Neural cell (in vitro differentiated cells): ENCODE results near the gene DEFB132. TPM values are rescaled to one million over a fixed set of nuclear protein-coding genes. Genes with fewer than 3 reads are reported as not detected.

Experiments
- H2AFZ ChIP-seq: fragments of 200-600, 300-800 bp; sonication (generic), shearing (Covaris generic); 2 replicates; pipeline ENCODE4 v1.6.0; 2014; ENCODE audit warnings: low read depth, mild to moderate bottlenecking, antibody characterized with exemption, low read length, moderate library complexity
- H3F3A ChIP-seq: fragments of 200-600 bp; shearing (Covaris generic); 2 replicates; pipeline ENCODE4 v1.6.1; 2016; ENCODE audit warnings: mild to moderate bottlenecking, moderate library complexity, mixed read lengths, antibody characterized with exemption, low read length; ENCODE audit not compliant: insufficient read depth, poor library complexity, severe bottlenecking
- H3K27ac ChIP-seq: fragments of 200-600, 300-800 bp; sonication (generic), shearing (Covaris generic); 2 replicates; pipeline ENCODE4 v1.5.1; 2014; ENCODE audit warnings: mild to moderate bottlenecking, low read length, moderate library complexity
- H3K27me3 ChIP-seq: fragments of 300-800, 200-600 bp; sonication (generic), shearing (Covaris generic); 2 replicates; pipeline ENCODE4 v1.6.0; 2014; ENCODE audit warnings: mild to moderate bottlenecking, low read depth, low read length, moderate library complexity; ENCODE audit not compliant: insufficient read depth
- H3K36me3 ChIP-seq: fragments of 300-800, 200-600 bp; sonication (generic), shearing (Covaris generic); 2 replicates; pipeline ENCODE4 v1.5.1; 2014; ENCODE audit warnings: mild to moderate bottlenecking, antibody characterized with exemption, low read length, moderate library complexity; ENCODE audit not compliant: insufficient read depth
- H3K4me2 ChIP-seq: fragments of 300-800, 200-600 bp; sonication (generic), shearing (Covaris generic); 2 replicates; pipeline ENCODE4 v1.6.0; 2014; ENCODE audit warnings: mild to moderate bottlenecking, low read length
- H3K4me3 ChIP-seq: fragments of 300-800, 200-600 bp; sonication (generic), shearing (Covaris generic); 2 replicates; pipeline ENCODE4 v1.5.1; 2014; ENCODE audit warnings: mild to moderate bottlenecking, low read length, moderate library complexity
- H3K79me2 ChIP-seq: fragments of 200-600 bp; shearing (Covaris generic); replicated peaks from 2 replicates; pipeline ENCODE4 v1.6.0; 2014; ENCODE audit warnings: mild to moderate bottlenecking, low read length, moderate library complexity; ENCODE audit not compliant: insufficient read depth
- H3K9ac ChIP-seq: fragments of 300-800, 200-600 bp; sonication (generic), shearing (Covaris generic); 2 replicates; pipeline ENCODE4 v1.6.1; 2016; ENCODE audit warnings: mild to moderate bottlenecking, low read length, mixed read lengths
- H3K9me2 ChIP-seq: fragments of 200-600 bp; shearing (Covaris generic); 2 replicates; pipeline ENCODE4 v1.6.1; 2016; ENCODE audit warnings: mild to moderate bottlenecking, low read length, mixed read lengths; ENCODE audit not compliant: insufficient read depth
- H3K9me3 ChIP-seq: fragments of 200-600, 300-800 bp; sonication (generic), shearing (Covaris generic); 2 replicates; pipeline ENCODE4 v1.6.1; 2016; ENCODE audit warnings: mild to moderate bottlenecking, mixed run types, low read length, moderate library complexity, mixed read lengths
- H4K20me1 ChIP-seq: fragments of 200-600 bp; shearing (Covaris generic); 2 replicates; pipeline ENCODE4 v1.6.1; 2016; ENCODE audit warnings: mild to moderate bottlenecking, mixed run types; ENCODE audit not compliant: insufficient read depth
- CTCF ChIP-seq: fragments of 450-650 bp; IDR thresholded peaks from 2 replicates; pipeline ENCODE4 v1.5.1; 2014; ENCODE audit warnings: antibody characterized with exemption, mild to moderate bottlenecking, moderate library complexity; ENCODE audit not compliant: poor library complexity, severe bottlenecking
- EZH2 ChIP-seq: fragments of 200-600, 300-800 bp; shearing (Covaris generic), sonication (generic); IDR thresholded peaks from 2 replicates; pipeline ENCODE4 v1.6.1; 2014; ENCODE audit warnings: antibody characterized with exemption, low read length, borderline replicate concordance, mild to moderate bottlenecking; ENCODE audit not compliant: insufficient read depth, poor library complexity, severe bottlenecking
- MXI1 ChIP-seq: fragments of 450-650 bp; conservative IDR thresholded peaks from 2 replicates; pipeline ENCODE4 v1.6.1; 2014; ENCODE audit warnings: antibody characterized with exemption, mild to moderate bottlenecking; ENCODE audit not compliant: poor library complexity, severe bottlenecking
- RAD21 ChIP-seq: fragments of 450-650 bp; conservative IDR thresholded peaks from 2 replicates; pipeline ENCODE4 v1.6.1; 2014; ENCODE audit warnings: antibody characterized with exemption, mild to moderate bottlenecking, moderate library complexity
- REST ChIP-seq: IDR thresholded peaks from 2 replicates; pipeline ENCODE4 v1.6.1; 2012; ENCODE audit warnings: borderline replicate concordance
- TAF1 ChIP-seq: IDR thresholded peaks from 2 replicates; pipeline ENCODE4 v1.6.1; 2012; ENCODE audit warnings: low read depth
- polyA plus RNA-seq: library from polyadenylated mRNA; depleted of rRNA; stranded (reverse); fragments of >200 nt; gene quantifications from 2 replicates; pipeline ENCODE4 v1.2.3, GENCODE V29; 2014

Gene DEFB132
- polyA plus RNA-seq, 1 donor from 2014 or later, result not detected

DNA sequence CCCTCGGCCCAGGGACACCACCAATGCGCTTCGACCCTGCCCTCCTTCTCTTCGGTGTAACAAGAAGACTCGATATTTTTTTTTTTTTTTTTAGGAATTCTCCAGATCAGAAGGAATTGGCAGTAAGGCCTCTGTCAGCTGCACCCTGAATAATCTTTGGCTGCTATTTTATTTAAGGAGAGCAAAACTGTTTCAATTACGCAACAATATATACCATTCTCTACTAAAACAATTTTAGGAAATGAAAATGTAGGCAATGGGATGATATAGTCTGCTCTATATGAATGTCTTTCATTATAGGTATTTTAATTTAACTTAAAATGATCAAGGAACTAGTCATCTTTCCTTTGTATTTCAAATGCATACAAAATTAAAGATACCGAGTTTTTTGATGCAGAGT, 53.1 kb downstream of the DEFB132 start:
- Histone ChIP-seq H3K4me2 (peak overlapping the region; percentile 81), H3K79me2 (peaks cover 4% of the 10 kb centered on the region), H3K27me3 (no peaks in the 10 kb centered on the region), H3K27ac (peak overlapping the region; percentile 98), H4K20me1 (no peaks in the 10 kb centered on the region), H3K9me2 (no peaks in the 10 kb centered on the region), H2AFZ (peak overlapping the region; percentile 23), H3K4me3 (peak overlapping the region; percentile 71), H3K36me3 (no peaks in the 10 kb centered on the region), H3F3A (peaks cover 20% of the 10 kb centered on the region), H3K9ac (peak overlapping the region; percentile 61), H3K9me3 (no peaks in the 10 kb centered on the region)
- TF ChIP-seq MXI1, result no peak
- no peak for TF ChIP-seq CTCF
- no peak for TF ChIP-seq REST
- no peak for TF ChIP-seq EZH2
- TF ChIP-seq TAF1, result no peak
- no peak for TF ChIP-seq RAD21

Other genes with a start within 250 kb of the DEFB132 start
- not detected in 2 replicates for gene DEFB125, start 170.1 kb upstream of the DEFB132 start, polyA plus RNA-seq
- not detected in 2 replicates for gene DEFB126, start 115.1 kb upstream of the DEFB132 start, polyA plus RNA-seq
- gene DEFB127, start 100.3 kb upstream of the DEFB132 start, polyA plus RNA-seq, result not detected in 2 replicates
- gene DEFB128, start 68.0 kb upstream of the DEFB132 start, polyA plus RNA-seq, result not detected in 2 replicates
- not detected in 2 replicates for gene DEFB129, start 30.5 kb upstream of the DEFB132 start, polyA plus RNA-seq
- 7.8 and 10.9 TPM in 2 replicates for gene C20orf96, start 33.0 kb downstream of the DEFB132 start, polyA plus RNA-seq
- 15.5 and 19.5 TPM in 2 replicates for gene ZCCHC3, start 39.8 kb downstream of the DEFB132 start, polyA plus RNA-seq
- gene SOX12, start 67.8 kb downstream of the DEFB132 start, polyA plus RNA-seq, result 6.8 and 9.6 TPM in 2 replicates
- gene NRSN2, start 89.4 kb downstream of the DEFB132 start, polyA plus RNA-seq, result 19.6 and 43.1 TPM in 2 replicates
- 6.0 and 6.8 TPM in 2 replicates for gene TRIB3, start 123.0 kb downstream of the DEFB132 start, polyA plus RNA-seq
- gene RBCK1, start 150.6 kb downstream of the DEFB132 start, polyA plus RNA-seq, result 38.4 and 60.2 TPM in 2 replicates
- 25.1 and 28.4 TPM in 2 replicates for gene TBC1D20, start 204.8 kb downstream of the DEFB132 start, polyA plus RNA-seq